Hematopoietic multipotent progenitor cell treated with erythropoietin and hydrocortisone succinate and interleukin-3 and kit ligand, for 6 days (in vitro differentiated cells): ENCODE measurements around the gene PIMREG.

Experiments used
- DNase-seq: peaks from one replicate; pipeline ENCODE4 v3.0.0-alpha.2; 2015

PIMREG gene

DNA sequence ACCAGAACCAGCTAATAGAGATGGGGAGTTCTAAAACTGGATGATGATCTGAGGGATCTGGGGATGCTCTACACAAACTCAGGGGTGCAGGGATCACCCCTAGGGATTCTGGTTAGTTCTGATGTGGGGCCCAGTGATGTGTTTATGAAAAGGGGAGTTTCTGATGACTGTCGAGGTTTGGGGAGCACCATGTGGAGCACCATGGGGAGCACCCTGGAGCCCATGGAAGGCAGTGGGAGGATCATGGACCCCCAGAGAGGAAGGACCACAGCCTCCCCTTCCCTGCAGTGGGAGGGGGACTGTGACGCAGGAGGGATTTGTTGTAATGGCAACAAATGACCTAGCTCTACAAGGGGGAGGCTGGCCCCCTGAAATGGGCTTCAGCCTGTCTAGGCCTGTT is 18.4 kb downstream of the PIMREG start:
- DNase-seq: no peak

GRCh38 chr17:6463616-6464445 is 19.6 kb downstream of the PIMREG start:
- DNase-seq: no peak

- DNase-seq: no peak
Measured at GRCh38 chr17:6464446-6465041, 20.3 kb downstream of the PIMREG start.

GRCh38 chr17:6465206-6466003 is 21.1 kb downstream of the PIMREG start:
- no peak for DNase-seq

GRCh38 chr17:6467567-6467966 is 23.3 kb downstream of the PIMREG start:
- no peak for DNase-seq

DNA sequence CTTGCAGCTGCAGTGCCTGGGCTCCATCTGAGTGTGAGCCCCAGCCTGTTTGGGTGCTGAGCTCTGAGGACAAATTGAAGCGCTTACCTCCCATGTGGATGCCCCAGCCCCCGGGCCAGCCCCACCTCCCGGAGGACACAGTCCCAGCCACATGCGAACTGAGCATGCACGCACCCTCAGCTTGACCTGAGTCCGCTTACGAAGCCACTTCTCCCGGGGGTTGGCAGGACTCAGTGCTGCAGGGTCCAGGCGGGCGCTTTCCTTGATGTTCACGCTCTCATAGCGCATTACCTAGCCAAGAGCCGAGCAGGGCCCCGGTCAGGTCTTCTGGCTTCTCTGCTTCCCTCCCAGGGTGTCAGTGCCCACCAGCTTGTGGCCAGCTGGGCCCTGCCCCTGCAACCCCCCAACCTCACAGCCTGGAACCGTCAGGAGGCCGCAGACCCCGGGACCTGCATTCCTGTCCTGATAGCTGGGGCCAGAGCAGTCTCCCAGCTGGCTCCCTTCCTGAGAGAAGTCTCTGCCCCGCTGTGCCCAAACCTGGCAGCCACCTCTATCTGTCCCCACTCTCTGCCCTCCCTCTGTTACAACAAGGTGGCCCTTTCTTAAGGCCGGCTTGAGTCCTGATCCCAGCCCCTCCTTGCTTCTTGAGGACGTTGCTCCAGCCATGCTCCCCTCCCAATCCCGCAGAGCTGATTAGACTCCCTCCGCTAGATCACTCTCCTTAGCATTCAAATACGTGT is 24.0 kb downstream of the PIMREG start:
- no peak for DNase-seq

- DNase-seq: no peak
Measured at GRCh38 chr17:6470146-6470718, 26.0 kb downstream of the PIMREG start.

GRCh38 chr17:6470751-6471521 is 26.7 kb downstream of the PIMREG start:
- DNase-seq: no peak

GRCh38 chr17:6471531-6472465 is 27.5 kb downstream of the PIMREG start:
- DNase-seq: no peak

GRCh38 chr17:6472517-6472916 is 28.3 kb downstream of the PIMREG start:
- DNase-seq: no peak

DNA sequence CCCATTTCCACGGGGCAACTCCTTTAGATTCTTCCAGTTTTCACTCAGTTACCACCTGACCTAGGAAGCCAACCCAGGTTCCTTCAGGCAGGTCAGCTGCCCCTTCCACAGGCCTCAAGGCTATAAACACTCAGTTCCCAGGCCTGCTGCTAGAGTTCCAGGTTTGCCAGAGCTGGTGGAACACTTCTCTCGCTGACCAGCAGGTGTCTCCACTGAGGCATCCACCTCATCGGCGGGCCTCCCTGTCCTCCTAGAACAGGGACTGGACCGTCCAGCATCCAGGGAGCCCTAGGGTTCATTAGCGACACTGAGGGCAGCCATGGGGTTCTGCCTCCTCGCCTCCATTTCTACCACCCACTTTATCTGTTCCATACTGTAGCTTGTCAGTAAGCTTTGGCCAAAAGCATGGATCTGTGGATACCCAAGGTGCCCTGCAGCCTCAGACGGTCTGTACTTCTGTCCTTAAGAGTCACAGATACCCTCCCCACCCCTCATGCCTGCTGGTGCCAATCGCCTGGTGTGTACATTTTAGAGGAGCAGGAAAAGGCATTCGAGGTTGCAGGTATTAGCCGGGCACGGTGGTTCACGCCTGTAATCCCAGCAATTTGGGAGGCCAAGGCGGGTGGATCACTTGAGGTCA is 29.0 kb downstream of the PIMREG start:
- peak; percentile 73 for DNase-seq

DNA sequence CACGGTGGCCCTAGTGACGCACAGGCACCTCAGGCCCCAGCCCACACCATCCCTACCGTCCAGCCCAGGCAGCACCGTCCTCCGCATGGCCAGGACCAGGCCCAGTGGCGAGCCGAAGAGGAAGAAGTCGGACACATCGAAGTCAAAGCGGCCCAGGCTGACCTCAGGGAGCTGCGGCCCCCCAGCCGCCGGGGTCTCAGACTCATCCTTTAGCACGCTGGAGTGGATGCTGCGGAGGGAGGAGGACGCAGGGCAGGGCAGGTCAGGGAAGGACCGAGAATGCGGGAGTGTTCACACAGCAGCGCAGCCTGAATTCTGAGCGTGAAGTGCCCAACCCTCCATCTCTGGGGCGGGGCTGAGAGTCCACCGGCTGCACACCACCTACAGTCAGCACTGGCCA is 30.1 kb downstream of the PIMREG start:
- DNase-seq: no peak

DNA sequence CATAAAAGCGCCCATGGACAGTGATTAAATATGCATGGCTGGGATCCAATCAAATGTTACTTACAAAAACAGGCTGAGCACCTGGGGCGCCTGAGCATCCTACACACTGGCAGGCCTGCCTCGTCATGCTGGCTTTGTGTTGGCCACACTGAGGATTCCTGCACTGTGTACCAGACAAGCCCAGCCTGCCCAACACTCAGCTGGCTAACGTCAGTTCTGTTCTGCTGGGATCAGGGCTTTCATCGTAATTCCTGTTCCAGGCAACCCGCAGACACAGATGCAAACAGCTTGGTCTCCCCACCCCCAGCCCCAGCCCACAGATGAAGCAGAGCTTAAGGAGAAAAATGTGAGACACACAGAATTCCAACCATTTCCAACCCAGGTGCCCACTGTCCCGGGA is 30.7 kb downstream of the PIMREG start:
- no peak for DNase-seq

DNA sequence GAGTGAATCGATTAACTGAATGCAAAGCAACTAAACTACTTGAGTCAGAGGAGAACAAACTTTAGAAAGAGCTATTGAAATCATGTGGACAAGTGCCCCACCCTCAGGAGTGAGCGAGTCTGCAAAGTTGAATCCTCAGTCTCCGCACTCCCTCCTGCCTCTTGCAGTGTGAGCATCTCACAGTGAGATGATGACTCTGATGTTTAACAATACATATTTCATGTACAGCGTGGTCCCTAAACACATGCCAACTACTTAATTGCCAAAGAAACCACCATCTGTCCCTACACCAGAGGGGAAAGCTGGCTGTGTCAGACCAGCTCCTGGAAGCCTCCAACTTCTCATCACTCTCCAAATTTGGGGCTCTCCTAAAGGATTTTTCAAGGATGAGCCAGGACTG is 31.2 kb downstream of the PIMREG start:
- no peak for DNase-seq

DNA sequence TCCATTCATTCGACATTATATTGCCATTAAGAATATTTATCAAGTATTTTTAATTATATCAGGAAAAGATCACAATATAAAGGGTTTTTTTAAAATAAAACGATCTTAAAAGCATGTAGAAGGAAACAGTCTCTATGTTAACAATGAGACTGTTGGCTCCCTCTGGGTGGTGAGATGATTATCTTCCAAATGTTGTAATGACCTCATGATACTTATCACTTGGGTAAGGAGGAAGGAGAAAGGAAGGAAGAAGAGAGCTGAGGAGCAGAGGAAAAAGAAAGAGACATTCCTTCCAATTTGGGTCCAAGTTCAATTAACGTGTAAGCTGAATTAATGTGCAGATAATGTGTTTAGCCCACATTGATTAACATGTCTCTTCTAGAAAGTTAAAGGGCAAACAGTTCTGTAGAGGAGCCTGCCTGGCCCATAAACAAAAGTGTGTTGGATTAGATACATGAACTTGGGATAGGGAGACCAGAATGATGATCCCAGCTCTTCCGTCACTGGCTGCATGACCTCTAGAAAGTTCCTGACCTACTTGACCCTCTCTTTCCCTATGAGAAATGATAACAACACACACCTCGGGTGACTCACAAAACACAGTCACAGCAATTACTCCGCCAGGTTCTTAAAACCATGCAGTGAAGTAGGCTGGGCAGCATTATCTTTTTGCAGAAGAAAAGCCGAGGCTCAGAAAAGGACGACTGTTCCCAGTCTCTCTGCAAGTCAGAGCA is 32.0 kb downstream of the PIMREG start:
- DNase-seq: peak; percentile 24

GRCh38 chr17:6476810-6477179 is 32.5 kb downstream of the PIMREG start:
- peak; percentile 15 for DNase-seq

- no peak for DNase-seq
Measured at GRCh38 chr17:6477831-6478383, 33.7 kb downstream of the PIMREG start.

DNA sequence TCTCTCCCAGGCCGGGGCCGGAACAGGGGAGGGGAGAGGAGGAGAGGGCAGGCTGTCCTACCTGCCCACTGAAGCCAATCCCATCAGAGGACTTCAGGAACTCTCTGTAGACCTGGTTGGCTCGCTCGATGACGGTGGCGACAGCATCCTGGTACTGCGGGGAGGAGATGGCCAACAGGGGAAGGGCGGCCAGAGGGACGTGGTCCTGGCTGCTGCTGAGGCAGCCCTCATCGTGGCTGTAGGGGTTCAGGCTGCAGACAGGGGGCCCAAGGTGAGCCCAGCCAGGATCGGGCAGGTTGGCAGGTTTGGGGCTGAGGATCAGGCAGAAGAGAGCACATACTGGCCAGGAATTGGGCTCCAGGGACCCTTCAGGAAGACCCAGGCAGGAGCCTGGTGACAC is 34.2 kb downstream of the PIMREG start:
- no peak for DNase-seq

DNA sequence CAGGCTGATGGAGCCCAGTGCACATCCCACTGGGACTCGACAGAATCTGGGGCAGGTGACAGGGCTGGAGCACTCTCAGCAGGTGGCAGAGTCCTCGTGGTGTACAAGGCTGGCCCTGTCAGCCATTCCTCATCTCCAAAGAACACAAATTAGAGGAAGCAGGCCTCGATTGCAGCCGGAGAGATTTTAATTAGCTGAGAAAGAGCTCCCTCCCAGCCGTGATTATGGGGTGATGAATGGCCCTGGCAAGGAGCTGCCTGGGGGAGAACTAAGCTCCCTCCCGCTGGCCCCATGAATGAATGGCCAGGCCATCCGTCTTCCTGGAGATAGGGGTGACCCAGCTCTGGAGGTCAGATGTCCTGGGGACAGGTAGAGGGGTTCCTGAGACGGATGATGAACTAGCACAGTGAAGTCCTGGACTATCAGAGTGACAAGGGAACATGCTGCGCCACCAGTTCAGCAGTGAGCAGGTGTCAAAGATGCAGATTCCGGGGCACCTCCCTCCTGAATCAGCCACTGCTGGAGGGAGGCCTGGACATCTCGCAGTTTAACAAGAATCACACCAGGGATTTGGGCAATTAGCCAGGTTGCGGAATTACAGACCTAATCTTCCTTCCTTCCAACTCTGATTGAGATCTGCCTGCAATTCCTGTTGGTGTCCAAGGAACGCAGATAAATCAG is 35.5 kb downstream of the PIMREG start:
- no peak for DNase-seq
